ENCODE data around the gene PPFIBP1. TPM values are rescaled to one million over a fixed set of nuclear protein-coding genes. Genes with fewer than 3 reads are reported as not detected.

PPFIBP1 gene
- total and polyA plus RNA-seq, 9 of the 15 experiments (the other 6 are each of a cell fraction or from before 2014, with no cell fraction given) = 0.46 to 3.5 (median 1.8) TPM

DNA sequence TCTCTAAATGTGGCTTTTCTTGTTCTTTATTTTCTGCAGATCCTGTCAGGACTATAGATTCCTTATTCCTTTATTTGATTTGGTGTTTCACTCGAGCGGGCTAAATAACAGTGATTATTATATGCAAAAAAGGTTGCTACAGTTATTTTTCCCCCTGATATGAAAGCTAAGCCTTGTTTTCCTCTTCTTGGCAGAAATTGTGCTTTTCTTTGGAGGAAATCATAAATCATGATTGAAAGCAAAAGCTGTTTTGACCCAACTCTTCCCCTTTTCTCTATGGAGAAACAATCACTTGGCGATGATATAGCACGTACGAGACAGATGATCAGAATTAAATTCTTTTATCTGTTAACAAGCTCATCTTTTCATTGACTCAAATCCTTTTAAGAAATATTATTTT, 31.4 kb downstream of the PPFIBP1 start:
- no peak for TF ChIP-seq ZNF584 (CRISPR knock-in tag; IDR thresholded peaks at IDR 0.05; ENCODE audit: low read depth)
- TF ChIP-seq TAF7 (tag; IDR thresholded peaks at IDR 0.05) = no peak
- no peak for TF ChIP-seq IRF2 (CRISPR knock-in tag; IDR thresholded peaks at IDR 0.05)
- TF ChIP-seq DIDO1 (tag; IDR thresholded peaks at IDR 0.05; ENCODE audit: low read depth) = no peak
- TF ChIP-seq BCL6 (CRISPR knock-in tag; IDR thresholded peaks at IDR 0.05) = no peak
- TF ChIP-seq, protein P1, sequence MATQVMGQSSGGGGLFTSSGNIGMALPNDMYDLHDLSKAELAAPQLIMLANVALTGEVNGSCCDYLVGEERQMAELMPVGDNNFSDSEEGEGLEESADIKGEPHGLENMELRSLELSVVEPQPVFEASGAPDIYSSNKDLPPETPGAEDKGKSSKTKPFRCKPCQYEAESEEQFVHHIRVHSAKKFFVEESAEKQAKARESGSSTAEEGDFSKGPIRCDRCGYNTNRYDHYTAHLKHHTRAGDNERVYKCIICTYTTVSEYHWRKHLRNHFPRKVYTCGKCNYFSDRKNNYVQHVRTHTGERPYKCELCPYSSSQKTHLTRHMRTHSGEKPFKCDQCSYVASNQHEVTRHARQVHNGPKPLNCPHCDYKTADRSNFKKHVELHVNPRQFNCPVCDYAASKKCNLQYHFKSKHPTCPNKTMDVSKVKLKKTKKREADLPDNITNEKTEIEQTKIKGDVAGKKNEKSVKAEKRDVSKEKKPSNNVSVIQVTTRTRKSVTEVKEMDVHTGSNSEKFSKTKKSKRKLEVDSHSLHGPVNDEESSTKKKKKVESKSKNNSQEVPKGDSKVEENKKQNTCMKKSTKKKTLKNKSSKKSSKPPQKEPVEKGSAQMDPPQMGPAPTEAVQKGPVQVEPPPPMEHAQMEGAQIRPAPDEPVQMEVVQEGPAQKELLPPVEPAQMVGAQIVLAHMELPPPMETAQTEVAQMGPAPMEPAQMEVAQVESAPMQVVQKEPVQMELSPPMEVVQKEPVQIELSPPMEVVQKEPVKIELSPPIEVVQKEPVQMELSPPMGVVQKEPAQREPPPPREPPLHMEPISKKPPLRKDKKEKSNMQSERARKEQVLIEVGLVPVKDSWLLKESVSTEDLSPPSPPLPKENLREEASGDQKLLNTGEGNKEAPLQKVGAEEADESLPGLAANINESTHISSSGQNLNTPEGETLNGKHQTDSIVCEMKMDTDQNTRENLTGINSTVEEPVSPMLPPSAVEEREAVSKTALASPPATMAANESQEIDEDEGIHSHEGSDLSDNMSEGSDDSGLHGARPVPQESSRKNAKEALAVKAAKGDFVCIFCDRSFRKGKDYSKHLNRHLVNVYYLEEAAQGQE (IDR thresholded peaks at IDR 0.05; ENCODE audit: borderline replicate concordance) = no peak
- TF ChIP-seq, protein P1 (CRISPR knock-in tag; IDR thresholded peaks at IDR 0.05; ENCODE audit: low read depth) = no peak
- no peak for TF ChIP-seq XRCC4 (IDR thresholded peaks at IDR 0.05; ENCODE audit: extremely low read depth, insufficient read depth, insufficient read length)
- TF ChIP-seq KAT2B (IDR thresholded peaks at IDR 0.05; ENCODE audit: low read depth, low read length) = no peak
- TF ChIP-seq CBX8 (IDR thresholded peaks at IDR 0.05; ENCODE audit: borderline replicate concordance, extremely low read depth, low read depth, low read length, poor library complexity, severe bottlenecking) = no peak
- TF ChIP-seq ZFX (CRISPR knock-in tag; IDR thresholded peaks at IDR 0.05) = no peak
- no peak overlapping the region for H2AFZ ChIP-seq (ENCODE audit: low read depth, low read length)
- H3K9ac ChIP-seq (ENCODE audit: insufficient read depth in 1 of 2, low read depth in 2 of 2, low read length in 2 of 2) = no peak overlapping the region
- ATAC-seq (no peak), FAIRE-seq (no peak), DNase-seq (ENCODE audit: extremely low read depth in 1 of 4, low spot score in 3 of 4) (no peak)
- H3K9me1 ChIP-seq (ENCODE audit: control insufficient read depth, insufficient read depth, low read length) = no peaks in the 10 kb centered on the region
- H3K9me3 ChIP-seq (replicated peaks; ENCODE audit: control insufficient read depth, insufficient read depth, low read depth, low read length) = no peaks in the 10 kb centered on the region
- WGBS (ENCODE audit: insufficient coverage, low coverage, missing lambda C conversion rate) = 0% methylated on average over 5 of the region's 5 CpGs
- no peaks in the 10 kb centered on the region for H3K36me3 ChIP-seq (ENCODE audit: control insufficient read depth, insufficient read depth, low read length)
- no peaks in the 10 kb centered on the region for H4K20me1 ChIP-seq (replicated peaks; ENCODE audit: control insufficient read depth, insufficient read depth, low read length)
- H3K4me3 ChIP-seq = no peak overlapping the region
- H3K27me3 ChIP-seq (ENCODE audit: control insufficient read depth in 2 of 2, insufficient read depth in 2 of 2, low read length in 2 of 2) = peaks cover 15 to 24% of the 10 kb centered on the region in 2 experiments
- H3K79me2 ChIP-seq (ENCODE audit: control insufficient read depth, insufficient read depth, low read length) = no peaks in the 10 kb centered on the region
- in situ Hi-C loops (cut with MboI) = no loop called here
- ChIA-PET POLR2A (interaction anchor here (1.6 kb wide), 1 partner anchor 11 kb away, joined by 4 read pairs; no protein-coding TSS in a partner anchor), CTCF (ENCODE audit: low intra/inter-chr PET ratio) (no interaction called here)
- no peak overlapping the region for H3K4me2 ChIP-seq (ENCODE audit: insufficient read depth, low read length)
- intact Hi-C loops (cut with micrococcal nuclease) = no loop called here
- H3K4me1 ChIP-seq (replicated peaks in 1 of 2; ENCODE audit: control insufficient read depth in 2 of 2, insufficient read depth in 2 of 2, low read length in 2 of 2) = peaks cover 0 to under 1% of the 10 kb centered on the region in 2 experiments; a peak in 2 of 5 replicates
- H3K27ac ChIP-seq (ENCODE audit: extremely low read depth, low read depth, low read length) = no peak overlapping the region
- no TSS peak for BruUV-seq (replicated peaks)

Measured in K562 (cell line).